K562 (cell line): ENCODE data around the gene LY6G6F. TPM values are rescaled to one million over a fixed set of nuclear protein-coding genes. Genes with fewer than 3 reads are reported as not detected.

Experiments used
- ATAC-seq: fragments of 200-7000 bp; cut with Tn5 transposase; 3 replicates; pipeline ENCODE4 v1.9.1; 2020; ENCODE audit warnings: moderate library complexity
- BruUV-seq: library from RNA; stranded (reverse); fragments of 400-500 nt; replicated peaks from 2 replicates; lab custom pipeline; 2021; lab: Mats Ljungman, UMichigan
- CTCF ChIA-PET: fragments of 300-600 bp; formaldehyde crosslinking; extraction: SDS; loops from one replicate; lab custom pipeline; 2021; ENCODE audit warnings: low intra/inter-chr PET ratio; lab: Yijun Ruan, JAX
- POLR2A ChIA-PET: fragments of 300-600, 350-650 bp; sonication (Branson Sonifier 250); formaldehyde crosslinking; extraction: SDS; loops from one replicate; lab custom pipeline; 2021; ENCODE audit warnings: antibody characterized with exemption, inconsistent platforms; lab: Yijun Ruan, JAX
- DNase-seq, 4 experiments: peaks; one replicate each; pipeline versions ENCODE4 v3.0.0 to v3.0.0-alpha.2; 2011 to 2018; ENCODE audit warnings: low spot score in 3 of 4, mixed read lengths in 3 of 4; ENCODE audit errors: extremely low read depth in 1 of 4
- FAIRE-seq: peaks from 2 replicates; lab custom pipeline; 2011; peaks lifted over from hg19 to GRCh38; lab: Jason Lieb, UNC
- H2AFZ ChIP-seq: 2 replicates; pipeline ENCODE4 v1.6.0; 2011; ENCODE audit warnings: low read depth, low read length, control low read depth, inconsistent platforms
- H3K27ac ChIP-seq: fragments of 200-600 bp; 3 replicates; pipeline ENCODE4 v1.8.0; 2011; ENCODE audit warnings: low read depth, mild to moderate bottlenecking, control low read depth, inconsistent platforms, low read length, moderate library complexity, mixed read lengths; ENCODE audit errors: extremely low read depth
- H3K27me3 ChIP-seq, 2 experiments: fragments of 300-600 bp in 1 of 2; 2 replicates in 1 of 2; 3 replicates in 1 of 2; pipeline versions ENCODE4 v1.6.0 to v1.8.0; 2011; ENCODE audit warnings: inconsistent platforms in 2 of 2, low read length in 2 of 2, mild to moderate bottlenecking in 1 of 2, mixed read lengths in 1 of 2, moderate library complexity in 1 of 2; ENCODE audit not compliant: control insufficient read depth in 2 of 2, insufficient read depth in 2 of 2
- H3K36me3 ChIP-seq: fragments of 300-600 bp; 3 replicates; pipeline ENCODE4 v1.8.0; 2011; ENCODE audit warnings: mild to moderate bottlenecking, low read length, inconsistent platforms; ENCODE audit not compliant: control insufficient read depth, insufficient read depth
- H3K4me1 ChIP-seq, 2 experiments: fragments of 200-600 bp in 1 of 2; replicated peaks in 1 of 2; 2 replicates in 1 of 2; 3 replicates in 1 of 2; pipeline versions ENCODE4 v1.5.1 to v1.8.0; 2011; ENCODE audit warnings: inconsistent platforms in 2 of 2, low read length in 2 of 2, mild to moderate bottlenecking in 1 of 2, mixed read lengths in 1 of 2, moderate library complexity in 1 of 2; ENCODE audit not compliant: control insufficient read depth in 2 of 2, insufficient read depth in 2 of 2
- H3K4me2 ChIP-seq: 2 replicates; pipeline ENCODE4 v1.6.1; 2011; ENCODE audit warnings: low read length, control low read depth, inconsistent platforms, mixed read lengths; ENCODE audit not compliant: insufficient read depth
- H3K4me3 ChIP-seq: fragments of 200-600 bp; sonication (generic), shearing (Covaris generic); 2 replicates; pipeline ENCODE4 v1.5.1; 2016; ENCODE audit warnings: control low read depth, inconsistent platforms
- H3K79me2 ChIP-seq: fragments of 200-600 bp; 3 replicates; pipeline ENCODE4 v1.8.0; 2011; ENCODE audit warnings: low read length, inconsistent platforms; ENCODE audit not compliant: control insufficient read depth, insufficient read depth
- H3K9ac ChIP-seq, 2 experiments: 2 replicates each; pipeline versions ENCODE4 v1.6.0 to v1.6.1; 2011; ENCODE audit warnings: low read depth in 2 of 2, low read length in 2 of 2, control low read depth in 1 of 2, inconsistent platforms in 1 of 2, mild to moderate bottlenecking in 1 of 2, mixed read lengths in 1 of 2; ENCODE audit not compliant: insufficient read depth in 1 of 2
- H3K9me1 ChIP-seq: one replicate; pipeline ENCODE4 v1.6.0; 2011; ENCODE audit warnings: inconsistent platforms, mild to moderate bottlenecking, low read length, moderate library complexity; ENCODE audit not compliant: control insufficient read depth, insufficient read depth
- H3K9me3 ChIP-seq: replicated peaks from 2 replicates; pipeline ENCODE4 v1.5.1; 2011; ENCODE audit warnings: low read depth, low read length, inconsistent platforms; ENCODE audit not compliant: control insufficient read depth, insufficient read depth
- H4K20me1 ChIP-seq: replicated peaks from 2 replicates; pipeline ENCODE4 v1.6.1; 2011; ENCODE audit warnings: low read length, inconsistent platforms, mixed read lengths; ENCODE audit not compliant: control insufficient read depth, insufficient read depth
- BRD4 ChIP-seq: fragments of 200-600 bp; sonication (generic); IDR thresholded peaks from 2 replicates; pipeline ENCODE4 v1.6.1; 2017; ENCODE audit warnings: inconsistent platforms
- IFI16 ChIP-seq: fragments of 250-450 bp; sonication (Bioruptor Pico); IDR thresholded peaks from 2 replicates; pipeline ENCODE4 v2.1.2; 2022; ENCODE audit warnings: mild to moderate bottlenecking, inconsistent platforms
- LCOR ChIP-seq: sonication (generic); formaldehyde crosslinking; IDR thresholded peaks from 2 replicates; pipeline ENCODE4 v1.8.0; 2022; ENCODE audit warnings: mild to moderate bottlenecking, missing genetic modification reagents
- MLLT1 ChIP-seq, 2 experiments: fragments of 450-650 bp; IDR thresholded peaks; 2 replicates each; pipeline ENCODE4 v1.6.1; 2016
- PCBP1 ChIP-seq: fragments of 200-400 bp; formaldehyde crosslinking; IDR thresholded peaks from 2 replicates; pipeline ENCODE4 v1.6.1; 2018; ENCODE audit warnings: mild to moderate bottlenecking, low read depth, low read length; ENCODE audit not compliant: poor library complexity, severe bottlenecking
- SFPQ ChIP-seq: fragments of 200-400 bp; formaldehyde crosslinking; IDR thresholded peaks from 2 replicates; pipeline ENCODE4 v1.6.1; 2017; ENCODE audit warnings: mild to moderate bottlenecking, low read depth, low read length, moderate library complexity
- STAT5A ChIP-seq: IDR thresholded peaks from 2 replicates; pipeline ENCODE4 v1.6.1; 2012; ENCODE audit warnings: low read length, inconsistent platforms, borderline replicate concordance
- TARDBP ChIP-seq: fragments of 450-650 bp; IDR thresholded peaks from 2 replicates; pipeline ENCODE4 v1.6.1; 2016
- ZBTB26 ChIP-seq: fragments of 450-650 bp; formaldehyde crosslinking; IDR thresholded peaks from 2 replicates; pipeline ENCODE4 v1.4.0; 2022; ENCODE audit warnings: missing genetic modification characterization
- ZNF395 ChIP-seq: fragments of 200-800 bp; sonication (Bioruptor generic); IDR thresholded peaks from 2 replicates; pipeline ENCODE4 v1.6.1; 2017; ENCODE audit warnings: missing genetic modification characterization, missing compliant biosample characterization
- ZNF57 ChIP-seq: fragments of 450-650 bp; formaldehyde crosslinking; IDR thresholded peaks from 2 replicates; pipeline ENCODE4 v1.4.0; 2020; ENCODE audit warnings: mild to moderate bottlenecking, moderate library complexity
- ZSCAN32 ChIP-seq: fragments of 450-650 bp; formaldehyde crosslinking; IDR thresholded peaks from 2 replicates; pipeline ENCODE4 v1.4.0; 2020; ENCODE audit warnings: mild to moderate bottlenecking, moderate library complexity
- WGBS: fragments of 100-300 bp; shearing (Covaris generic); methylation state at CpG from one replicate; pipeline ENCODE4 v1.1.6; 2016; ENCODE audit warnings: low coverage, mixed read lengths; ENCODE audit not compliant: insufficient coverage; ENCODE audit errors: missing lambda C conversion rate; 5-methylcytosine and 5-hydroxymethylcytosine counted together
- in situ Hi-C: fragments of 300-500 bp; cut with MboI; formaldehyde crosslinking; loops from 4 replicates; pipeline ENCODE4 v1.15.0; 2018; ENCODE audit warnings: inconsistent platforms, mixed read lengths
- intact Hi-C: fragments of 100-400 bp; cut with micrococcal nuclease; formaldehyde crosslinking; loops from 2 replicates; pipeline ENCODE4 v1.14.2; 2022
- polyA plus RNA-seq, 8 experiments: library from polyadenylated mRNA; depleted of rRNA in 4 of 8; stranded (reverse) in 5 of 8; unstranded in 3 of 8; fragments of >200 nt; fragmentation: Nextera tagmentation in 2 of 8; fragmentation: Illumina TruSeq in 1 of 8; extraction: Ambion mirVana in 2 of 8; extraction: Trizol in 1 of 8; gene quantifications; 2 replicates each; pipeline versions ENCODE4 v1.2.1 to v1.2.3, GENCODE V29; 2011 to 2014; ENCODE audit warnings: inconsistent platforms in 1 of 8, missing spikeins in 1 of 8
- total RNA-seq, 7 experiments: library from RNA; depleted of rRNA in 6 of 7; stranded (reverse); fragments of >200 nt in 6 of 7; fragmentation: Illumina TruSeq in 2 of 7; extraction: Trizol in 2 of 7; gene quantifications; 2 replicates each; pipeline versions ENCODE4 v1.2.1 to v1.2.3, GENCODE V29; 2011 to 2021; ENCODE audit warnings: low replicate concordance in 1 of 7

LY6G6F gene
- total and polyA plus RNA-seq, 9 of the 15 experiments (the other 6 are each of a cell fraction or from before 2014, with no cell fraction given), result 0.14 to 0.50 (median 0.28) TPM; not detected in 2

- WGBS, result 60% methylated on average over 46 of the region's 46 CpGs
- Histone ChIP-seq H3K27me3 (no peaks in the 10 kb centered on the region), H4K20me1 (no peaks in the 10 kb centered on the region), H3K79me2 (no peaks in the 10 kb centered on the region), H3K9me1 (peaks cover 5% of the 10 kb centered on the region), H3K9ac (peak within 1 kb of the TSS in 1 of 2 experiments; percentile 79; a peak in 2 of 4 replicates), H2AFZ (peak within 1 kb of the TSS; percentile 44), H3K4me3 (no peak within 1 kb of the TSS), H3K9me3 (no peaks in the 10 kb centered on the region), H3K4me1 (peaks cover 35 to 46% of the 10 kb centered on the region in 2 experiments), H3K4me2 (peak within 1 kb of the TSS; percentile 2; the same call in 1 of the 2 replicates), H3K27ac (no peak within 1 kb of the TSS), H3K36me3 (peaks cover 23% of the 10 kb centered on the region; the same call in 2 of the 3 replicates)
- no TSS peak for BruUV-seq
- DNase-seq, result peak in 2 of 4 experiments; percentile 58 to 71
- intact Hi-C loops, result no loop called here
- ChIA-PET POLR2A (interaction anchor here (0.5 to 15.0 kb wide), 21 partner anchors 12 to 478 kb away, joined by 3 to 236 read pairs (median 4); partner anchors contain the start of genes ABHD16A, C6orf47, CLIC1 and CSNK2B), CTCF (no interaction called here)
- FAIRE-seq, result no peak
- in situ Hi-C loops, result no loop called here
- ATAC-seq, result peak; percentile 5; the same call in 2 of the 3 replicates
- no peak for TF ChIP-seq MLLT1 (IDR thresholded peaks at IDR 0.05)
- TF ChIP-seq ZNF57 (CRISPR knock-in tag), result 0 out of 2 replicates have a peak, but pooled peaks have one; percentile 35
- TF ChIP-seq ZNF395, result no peak
- 0 out of 2 replicates have a peak, but pooled peaks have one; percentile 21 for TF ChIP-seq IFI16 (CRISPR knock-in tag)
- TF ChIP-seq TARDBP, result no peak
- TF ChIP-seq LCOR (CRISPR knock-in tag), result 0 out of 2 replicates have a peak, but pooled peaks have one; percentile 41
- TF ChIP-seq PCBP1, result peak; percentile 59
- no peak for TF ChIP-seq ZBTB26 (CRISPR knock-in tag)
- TF ChIP-seq BRD4, result no peak
- no peak for TF ChIP-seq ZSCAN32 (CRISPR knock-in tag)
- TF ChIP-seq SFPQ, result no peak
- TF ChIP-seq STAT5A, result no peak
Measured at GRCh38 chr6:31723245-31723979, 16.7 kb downstream of the LY6G6F start, which contains the start of gene MPIG6B. MPIG6B (plus strand) TSS chr6:31723373; CDS start chr6:31723384, 11 bp downstream.
